GM23338 (cell line): ENCODE results near the gene DGCR8.

Experiments
- CREB1 ChIP-seq: fragments of 250-450 bp; sonication (Bioruptor Pico); IDR thresholded peaks from 2 replicates; pipeline ENCODE4 v1.5.0; 2020; ENCODE audit warnings: low read depth, mild to moderate bottlenecking, moderate library complexity
- CTCF ChIP-seq, 2 experiments: fragments of 200-600 bp in 1 of 2; sonication (generic) in 1 of 2; conservative IDR thresholded peaks; 2 replicates each; pipeline versions ENCODE4 v1.5.1 to v1.6.1; 2016 to 2017; ENCODE audit warnings: antibody characterized with exemption in 2 of 2, low read depth in 2 of 2, mild to moderate bottlenecking in 2 of 2, moderate library complexity in 1 of 2
- EZH2 ChIP-seq: fragments of 200-600 bp; sonication (generic); IDR thresholded peaks from one replicate; pipeline ENCODE4 v1.8.0; 2017; ENCODE audit warnings: antibody characterized with exemption, mild to moderate bottlenecking, low read depth; ENCODE audit not compliant: unreplicated experiment
- EZH2phosphoT487 ChIP-seq: fragments of 200-600 bp; sonication (generic); IDR thresholded peaks from one replicate; pipeline ENCODE4 v1.8.1; 2018; ENCODE audit warnings: antibody characterized with exemption; ENCODE audit not compliant: unreplicated experiment
- POLR2AphosphoS5 ChIP-seq: IDR thresholded peaks from 2 replicates; pipeline ENCODE4 v1.6.1; 2016; ENCODE audit warnings: antibody characterized with exemption, low read depth
- REST ChIP-seq: IDR thresholded peaks from one replicate; pipeline ENCODE4 v1.6.1; 2018; ENCODE audit warnings: antibody characterized with exemption; ENCODE audit not compliant: unreplicated experiment
- ZNF114 ChIP-seq: fragments of 250-450 bp; sonication (Bioruptor Pico); IDR thresholded peaks from 2 replicates; pipeline ENCODE4 v1.5.0; 2020; ENCODE audit warnings: mild to moderate bottlenecking, moderate library complexity

- TF ChIP-seq POLR2AphosphoS5 (no peak), EZH2 (no peak), CTCF (conservative IDR thresholded peaks at IDR 0.05; ENCODE audit: low read depth in 2 of 2) (no peak), EZH2phosphoT487 (no peak), CREB1 (CRISPR knock-in tag) (no peak), REST (no peak), ZNF114 (CRISPR knock-in tag) (no peak)
These were observed 17.8 kb upstream of the DGCR8 start for GRCh38 chr22:20062043-20062765.
